CD4-positive, alpha-beta T cell treated with Interleukin-17A for 4 hours (primary cell): Measurements from ENCODE around the gene GPR78.

ENCODE experiments used
- DNase-seq: peaks from one replicate; pipeline ENCODE4 v3.0.0-alpha.2; 2020; ENCODE audit warnings: mixed read lengths

The GPR78 gene

GRCh38 chr4:8580321-8581093 lies at the start of gene GPR78:
Gene GPR78, plus strand, starts transcription at chr4:8580392. Its CDS starts 591 bp downstream, at chr4:8580983.
- DNase-seq, result peak; percentile 18

GRCh38 chr4:8532245-8532781 lies 47.9 kb upstream of the GPR78 start:
- DNase-seq, result no peak

- no peak for DNase-seq
Measured at GRCh38 chr4:8533274-8533865, 46.8 kb upstream of the GPR78 start.

GRCh38 chr4:8534129-8534528 lies 46.1 kb upstream of the GPR78 start:
- DNase-seq, result no peak

- DNase-seq, result no peak
Measured at GRCh38 chr4:8534611-8535010, 45.6 kb upstream of the GPR78 start.

GRCh38 chr4:8536467-8536866 lies 43.7 kb upstream of the GPR78 start:
- no peak for DNase-seq

GRCh38 chr4:8537041-8537461 lies 43.1 kb upstream of the GPR78 start:
- DNase-seq, result no peak

GRCh38 chr4:8538076-8538702 lies 42.0 kb upstream of the GPR78 start:
- no peak for DNase-seq

- DNase-seq, result no peak
Measured at GRCh38 chr4:8538703-8539567, 41.3 kb upstream of the GPR78 start.

- DNase-seq, result no peak
Measured at GRCh38 chr4:8539661-8540060, 40.5 kb upstream of the GPR78 start.

- DNase-seq, result peak; percentile 37
Measured at GRCh38 chr4:8540072-8540471, 40.1 kb upstream of the GPR78 start.

GRCh38 chr4:8540586-8540985 lies 39.6 kb upstream of the GPR78 start:
- no peak for DNase-seq

GRCh38 chr4:8540991-8541390 lies 39.2 kb upstream of the GPR78 start:
- no peak for DNase-seq

GRCh38 chr4:8541981-8542715 lies 38.0 kb upstream of the GPR78 start:
- DNase-seq, result no peak

GRCh38 chr4:8542776-8543525 lies 37.2 kb upstream of the GPR78 start:
- no peak for DNase-seq

- DNase-seq, result no peak
Measured at GRCh38 chr4:8543623-8544022, 36.6 kb upstream of the GPR78 start.

- no peak for DNase-seq
Measured at GRCh38 chr4:8544282-8544681, 35.9 kb upstream of the GPR78 start.

GRCh38 chr4:8544741-8545438 lies 35.3 kb upstream of the GPR78 start:
- DNase-seq, result no peak

- no peak for DNase-seq
Measured at GRCh38 chr4:8545439-8545765, 34.8 kb upstream of the GPR78 start.

GRCh38 chr4:8546766-8547107 lies 33.5 kb upstream of the GPR78 start:
- DNase-seq, result no peak
